Stimulated activated CD4-positive, alpha-beta T cell treated with anti-CD3 and anti-CD28 coated beads, Interleukin-4, amount 100 ng/mL, for 48 hours (primary cell): ENCODE data around the gene TP53.
"Not testable (repeated sequence)": the region's sequence is repeated elsewhere in the genome, so short reads cannot be mapped to it uniquely, and the experiment has no call there.

Experiments
- DNase-seq, 2 donors: peaks; one replicate each; pipeline ENCODE4 v3.0.0-alpha.2; 2020; ENCODE audit warnings: low read depth in 2 of 2

TP53 gene

GRCh38 chr17:7631398-7632380, 55.6 kb downstream of the TP53 start:
- DNase-seq = no peak

DNA sequence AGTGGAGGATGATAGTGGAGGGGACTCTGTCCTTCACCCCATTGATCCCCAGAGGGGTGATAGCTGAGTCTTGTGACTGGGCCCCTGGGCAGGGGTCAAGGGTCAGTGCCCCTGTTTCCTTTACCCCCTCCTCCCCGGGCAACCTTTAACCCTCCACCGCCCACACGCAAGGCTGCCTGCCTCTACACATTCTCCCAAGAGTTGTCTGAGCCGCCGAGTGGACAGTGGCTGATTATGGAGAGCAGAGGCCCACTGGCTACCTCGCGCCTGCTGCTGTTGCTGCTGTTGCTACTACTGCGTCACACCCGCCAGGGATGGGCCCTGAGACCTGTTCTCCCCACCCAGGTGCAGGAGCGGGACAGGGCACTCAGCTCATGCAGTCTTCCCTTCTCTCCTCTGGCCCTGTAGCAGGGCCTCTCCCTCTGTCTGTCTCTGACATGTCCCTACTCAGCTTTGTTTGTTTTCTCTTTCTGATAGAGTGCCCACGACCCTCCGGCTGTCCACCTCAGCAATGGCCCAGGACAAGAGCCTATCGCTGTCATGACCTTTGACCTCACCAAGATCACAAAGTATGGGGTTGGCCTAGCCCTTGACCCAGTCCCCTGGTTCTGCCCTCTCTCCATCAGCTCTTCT, 57.2 kb downstream of the TP53 start, which contains the start of gene SHBG:
TSS of gene SHBG (plus strand) at position 197 of the 633 bp plus-strand sequence. CDS start at position 235, 38 bp downstream.
- DNase-seq = no peak

GRCh38 chr17:7627250-7628121, 59.8 kb downstream of the TP53 start, which contains the start of gene SAT2:
Gene SAT2, minus strand, starts transcription at chr17:7627821. Its CDS starts 186 bp downstream, at chr17:7627635.
- DNase-seq = peak; percentile 73 to 85

DNA sequence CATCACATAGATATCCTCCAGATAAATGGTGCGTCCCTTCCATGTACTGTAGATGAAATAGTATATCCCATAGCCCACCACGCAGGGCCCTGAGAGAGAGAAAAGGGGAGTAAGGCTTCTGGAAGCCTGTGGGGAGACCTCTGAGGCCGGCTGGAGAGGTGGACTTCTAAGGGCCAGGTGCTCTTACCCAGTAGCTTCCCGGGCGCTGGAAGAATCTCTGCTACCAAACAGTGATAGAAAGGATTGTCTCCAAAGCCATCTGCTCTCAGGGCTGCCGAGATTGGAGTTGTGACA, 60.4 kb downstream of the TP53 start:
- DNase-seq = no peak

DNA sequence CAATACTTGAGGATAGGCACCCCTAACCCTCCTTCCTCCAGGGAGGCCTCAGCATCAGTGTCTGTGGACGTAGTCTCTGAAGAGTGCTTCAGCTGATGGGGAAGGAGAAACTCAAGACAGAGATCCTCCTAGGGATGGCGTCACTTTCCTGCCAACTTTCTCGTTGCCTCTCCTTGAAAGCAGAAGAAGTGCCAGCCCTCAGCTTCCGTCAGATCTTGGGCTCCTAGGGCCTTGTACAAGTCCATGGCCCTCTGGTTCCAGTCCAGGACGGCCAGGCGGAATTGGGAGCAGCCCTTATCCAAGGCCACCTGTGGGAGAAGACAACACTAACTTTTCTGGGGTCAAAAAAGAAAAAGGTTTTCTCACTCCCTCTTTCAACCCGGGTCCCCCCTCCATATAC, 61.0 kb downstream of the TP53 start:
- DNase-seq = no peak

DNA sequence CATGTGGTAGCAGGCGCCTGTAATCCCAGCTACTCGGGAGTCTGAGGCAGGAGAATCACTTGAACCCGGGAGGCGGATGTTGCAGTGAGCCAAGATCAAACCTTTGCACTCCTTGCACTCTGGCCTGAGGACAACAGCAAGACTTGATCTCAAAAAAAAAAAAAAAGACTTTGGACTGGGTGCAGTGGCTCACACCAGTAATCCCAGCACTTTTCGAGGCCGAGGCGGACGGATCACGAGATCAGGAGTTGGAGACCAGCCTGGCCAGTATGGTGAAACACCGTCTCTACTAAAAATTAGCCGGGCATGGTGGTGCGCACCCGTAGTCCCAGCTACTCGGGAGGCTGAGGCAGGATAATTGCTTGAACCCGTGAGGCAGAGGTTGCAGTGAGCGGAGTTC, 61.5 kb downstream of the TP53 start:
- not testable (repeated sequence) for DNase-seq

GRCh38 chr17:7623661-7624060, 63.6 kb downstream of the TP53 start:
- no peak for DNase-seq

GRCh38 chr17:7620835-7621234, 66.5 kb downstream of the TP53 start:
- DNase-seq = no peak

DNA sequence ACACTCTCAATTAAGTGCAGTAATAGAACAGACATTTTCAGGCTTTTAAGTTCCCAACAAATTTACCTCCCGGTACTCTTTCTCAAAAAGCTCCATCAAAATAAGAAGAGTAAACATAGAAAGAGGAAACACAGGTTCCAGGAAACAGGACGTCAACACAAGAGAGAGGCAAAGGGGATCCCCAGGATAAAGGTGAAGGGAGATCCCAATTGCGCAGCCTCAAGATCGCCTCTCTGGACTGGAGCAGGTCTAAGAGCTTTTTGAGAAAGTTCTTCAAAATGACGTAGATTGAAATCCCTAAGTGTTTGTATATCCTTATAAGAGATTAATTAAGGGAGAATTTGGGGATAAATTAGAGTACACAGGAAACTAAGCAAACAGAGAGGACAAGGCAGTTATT, 68.7 kb downstream of the TP53 start:
- no peak for DNase-seq
